Endothelial cell (in vitro differentiated cells): ENCODE data around the gene PTPRN2. TPM values are rescaled to one million over a fixed set of nuclear protein-coding genes. Genes with fewer than 3 reads are reported as not detected.
A peak's percentile ranks its signal among the peaks of the same experiment; 100 is the strongest.

Experiments
- DNase-seq: peaks from one replicate; pipeline ENCODE4 v3.0.0; 2021; ENCODE audit warnings: low spot score
- H3K27ac Mint-ChIP-seq: one replicate; pipeline ENCODE4 v1.8.0; 2021; ENCODE audit warnings: mixed read lengths, inconsistent platforms; ENCODE audit not compliant: unreplicated experiment
- H3K27me3 Mint-ChIP-seq: one replicate; pipeline ENCODE4 v1.8.0; 2021; ENCODE audit warnings: mild to moderate bottlenecking, moderate library complexity, mixed read lengths, inconsistent platforms; ENCODE audit not compliant: unreplicated experiment
- H3K36me3 Mint-ChIP-seq: one replicate; pipeline ENCODE4 v1.8.0; 2021; ENCODE audit warnings: mild to moderate bottlenecking, low read depth, mixed read lengths, inconsistent platforms; ENCODE audit not compliant: unreplicated experiment
- H3K4me1 Mint-ChIP-seq: one replicate; pipeline ENCODE4 v1.8.0; 2021; ENCODE audit warnings: mild to moderate bottlenecking, mixed read lengths, inconsistent platforms; ENCODE audit not compliant: unreplicated experiment
- H3K4me3 Mint-ChIP-seq: one replicate; pipeline ENCODE4 v1.8.0; 2021; ENCODE audit warnings: mild to moderate bottlenecking, mixed read lengths, inconsistent platforms; ENCODE audit not compliant: unreplicated experiment
- H3K9me3 Mint-ChIP-seq: one replicate; pipeline ENCODE4 v1.8.0; 2021; ENCODE audit warnings: mixed read lengths, inconsistent platforms; ENCODE audit not compliant: unreplicated experiment
- total RNA-seq: library from RNA; stranded (reverse); fragmentation: NEBNext Ultra II Directional; extraction: Animal tissue kit (Norgen Biotek cat#: 25700); gene quantifications from one replicate; pipeline ENCODE4 v1.2.1, GENCODE V29; 2021; ENCODE audit not compliant: unreplicated experiment
- TF ChIP-seq, protein P1 (sequence below): fragments of 200-600 bp; sonication (generic); IDR thresholded peaks from one replicate; pipeline ENCODE4 v1.5.0; 2021; ENCODE audit warnings: antibody characterized with exemption; ENCODE audit not compliant: unreplicated experiment

PTPRN2 gene
- total RNA-seq, 1 donor from 2014 or later, result 0.18 TPM

DNA sequence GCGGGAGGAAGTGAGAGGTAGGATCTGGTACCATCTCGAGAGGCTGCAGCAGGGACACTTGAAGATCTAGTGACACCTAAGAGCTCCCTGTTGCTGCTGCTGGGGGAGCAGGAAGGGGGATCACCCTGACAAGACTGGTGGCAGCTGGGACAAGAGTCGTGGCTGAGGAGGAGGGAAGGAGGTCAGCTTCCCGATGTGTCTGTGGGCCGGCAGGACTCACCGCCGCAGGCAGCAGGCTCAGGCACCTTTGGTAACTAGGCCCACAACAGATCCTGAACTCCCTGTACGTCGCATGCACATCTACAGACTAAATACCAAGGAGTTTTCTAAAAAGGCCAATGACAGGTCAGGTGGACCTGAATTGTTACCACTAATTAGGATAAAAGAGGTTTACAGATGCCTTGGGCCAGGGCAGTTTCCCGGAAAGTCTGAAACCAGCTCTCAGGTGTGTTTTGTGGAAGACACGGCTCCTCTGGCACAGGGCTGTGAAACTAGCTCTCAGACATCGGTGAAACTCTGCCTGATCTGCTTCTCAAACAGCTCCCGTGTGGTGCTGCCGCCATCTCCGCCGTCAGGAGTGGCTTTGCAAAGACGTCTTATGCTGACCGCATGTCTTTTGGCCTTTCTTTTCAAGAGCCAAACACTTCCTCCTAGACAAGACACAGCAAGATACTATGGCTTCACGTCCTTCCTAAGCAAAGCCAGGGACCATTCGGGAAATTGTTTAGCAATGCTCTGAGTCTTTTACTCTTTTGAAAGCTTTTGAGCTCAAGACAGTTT, 609.7 kb downstream of the PTPRN2 start:
- TF ChIP-seq, protein P1, sequence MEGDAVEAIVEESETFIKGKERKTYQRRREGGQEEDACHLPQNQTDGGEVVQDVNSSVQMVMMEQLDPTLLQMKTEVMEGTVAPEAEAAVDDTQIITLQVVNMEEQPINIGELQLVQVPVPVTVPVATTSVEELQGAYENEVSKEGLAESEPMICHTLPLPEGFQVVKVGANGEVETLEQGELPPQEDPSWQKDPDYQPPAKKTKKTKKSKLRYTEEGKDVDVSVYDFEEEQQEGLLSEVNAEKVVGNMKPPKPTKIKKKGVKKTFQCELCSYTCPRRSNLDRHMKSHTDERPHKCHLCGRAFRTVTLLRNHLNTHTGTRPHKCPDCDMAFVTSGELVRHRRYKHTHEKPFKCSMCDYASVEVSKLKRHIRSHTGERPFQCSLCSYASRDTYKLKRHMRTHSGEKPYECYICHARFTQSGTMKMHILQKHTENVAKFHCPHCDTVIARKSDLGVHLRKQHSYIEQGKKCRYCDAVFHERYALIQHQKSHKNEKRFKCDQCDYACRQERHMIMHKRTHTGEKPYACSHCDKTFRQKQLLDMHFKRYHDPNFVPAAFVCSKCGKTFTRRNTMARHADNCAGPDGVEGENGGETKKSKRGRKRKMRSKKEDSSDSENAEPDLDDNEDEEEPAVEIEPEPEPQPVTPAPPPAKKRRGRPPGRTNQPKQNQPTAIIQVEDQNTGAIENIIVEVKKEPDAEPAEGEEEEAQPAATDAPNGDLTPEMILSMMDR, result no peak
- H3K4me1 Mint-ChIP-seq, result no peaks in the 10 kb centered on the region
- no peak overlapping the region for H3K4me3 Mint-ChIP-seq
- H3K27me3 Mint-ChIP-seq, result peaks cover 15% of the 10 kb centered on the region
- H3K36me3 Mint-ChIP-seq, result peaks cover 15% of the 10 kb centered on the region
- H3K9me3 Mint-ChIP-seq, result peaks cover 40% of the 10 kb centered on the region
- no peak for DNase-seq
- no peak overlapping the region for H3K27ac Mint-ChIP-seq

DNA sequence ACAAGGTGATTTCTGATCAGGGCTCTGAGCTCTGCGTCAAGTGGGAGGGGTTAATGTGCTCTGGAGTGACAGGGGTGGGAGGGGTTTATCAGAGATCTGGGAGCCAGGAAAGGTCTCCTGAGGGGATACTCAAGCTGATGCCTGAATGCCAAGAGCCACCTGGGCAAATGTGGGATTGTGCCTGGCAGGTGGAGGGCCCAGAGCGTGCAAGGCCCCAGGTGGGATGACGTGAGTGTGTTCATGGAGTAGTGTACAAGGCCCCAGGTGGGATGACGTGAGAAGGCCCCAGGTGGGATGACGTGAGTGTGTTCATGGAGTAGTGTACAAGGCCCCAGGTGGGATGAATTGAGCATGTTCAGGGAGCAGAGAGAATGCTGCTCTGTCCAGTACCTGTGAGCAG, 610.3 kb downstream of the PTPRN2 start:
- peaks cover 15% of the 10 kb centered on the region for H3K36me3 Mint-ChIP-seq
- no peak overlapping the region for H3K4me3 Mint-ChIP-seq
- peaks cover 40% of the 10 kb centered on the region for H3K9me3 Mint-ChIP-seq

GRCh38 chr7:157976406-157976805, 611.2 kb downstream of the PTPRN2 start:
- Mint-ChIP-seq H3K9me3 (peaks cover 47% of the 10 kb centered on the region), H3K4me3 (no peak overlapping the region), H3K4me1 (no peaks in the 10 kb centered on the region), H3K27me3 (peaks cover 15% of the 10 kb centered on the region), H3K36me3 (peaks cover 15% of the 10 kb centered on the region), H3K27ac (no peak overlapping the region)
- no peak for DNase-seq
- TF ChIP-seq, protein P1, result no peak

More for the DNA sequence above, 610.3 kb downstream of the PTPRN2 start:
- H3K27ac Mint-ChIP-seq, result no peak overlapping the region
- peaks cover 15% of the 10 kb centered on the region for H3K27me3 Mint-ChIP-seq
- H3K4me1 Mint-ChIP-seq, result no peaks in the 10 kb centered on the region
- no peak for DNase-seq
- TF ChIP-seq, protein P1, result no peak

DNA sequence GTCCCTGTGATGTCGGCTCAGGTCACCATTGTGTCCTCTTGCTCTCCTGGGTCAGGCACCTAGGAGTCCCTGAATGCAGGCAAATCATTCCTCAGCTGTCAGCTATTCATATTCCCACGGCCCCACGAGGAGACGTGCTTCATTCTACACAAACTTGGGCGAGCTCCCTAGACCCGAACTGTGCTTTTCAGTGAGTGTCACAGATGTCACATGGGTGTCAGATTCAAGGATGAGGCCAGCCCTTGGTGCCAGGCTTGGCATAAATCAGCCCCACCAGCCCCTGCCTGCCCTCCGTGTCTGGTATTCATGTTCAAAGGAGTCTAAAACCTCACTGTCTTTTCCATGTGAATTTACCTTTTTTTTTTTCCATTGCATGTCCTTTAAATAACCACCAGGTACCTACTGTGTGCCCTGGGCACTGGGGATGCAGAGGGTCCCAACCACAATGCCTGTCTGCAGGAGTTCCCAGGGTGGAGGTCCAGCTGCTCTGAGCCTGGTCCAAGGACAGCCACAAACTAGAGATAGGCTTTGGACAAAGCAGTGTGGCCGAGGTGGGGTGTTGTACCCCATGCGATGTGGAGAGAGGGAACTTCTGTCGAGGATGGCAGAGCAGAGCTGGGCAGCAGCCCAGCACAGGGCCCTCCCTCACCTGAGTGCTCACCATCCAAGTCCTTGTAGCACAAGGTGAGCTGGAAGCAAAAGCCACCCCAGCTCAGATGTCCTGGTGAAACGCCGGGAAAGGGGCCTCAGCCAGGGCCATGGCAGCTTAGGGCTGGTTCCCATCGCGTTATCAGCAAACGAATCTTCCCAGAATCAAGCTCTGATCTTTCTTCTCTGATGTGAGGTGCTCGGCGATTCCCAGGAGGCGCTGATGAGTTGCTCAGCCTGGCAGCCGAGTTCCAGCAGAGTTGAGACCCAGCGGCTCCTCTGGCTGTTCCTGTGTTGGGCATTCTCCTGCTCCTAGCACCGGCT, 611.9 kb downstream of the PTPRN2 start:
- TF ChIP-seq, protein P1, result no peak

More for the DNA sequence above, 611.9 kb downstream of the PTPRN2 start:
- Mint-ChIP-seq H3K36me3 (peaks cover 18% of the 10 kb centered on the region), H3K9me3 (peaks cover 52% of the 10 kb centered on the region), H3K4me1 (no peaks in the 10 kb centered on the region), H3K27me3 (peaks cover 15% of the 10 kb centered on the region), H3K27ac (no peak overlapping the region), H3K4me3 (peak overlapping the region; percentile 23)
- no peak for DNase-seq
